ENCODE data around the gene IL4R. TPM values are rescaled to one million over a fixed set of nuclear protein-coding genes. Genes with fewer than 3 reads are reported as not detected.

The IL4R gene
- total RNA-seq, 1 experiment from 2014 or later: 28.6 TPM

DNA sequence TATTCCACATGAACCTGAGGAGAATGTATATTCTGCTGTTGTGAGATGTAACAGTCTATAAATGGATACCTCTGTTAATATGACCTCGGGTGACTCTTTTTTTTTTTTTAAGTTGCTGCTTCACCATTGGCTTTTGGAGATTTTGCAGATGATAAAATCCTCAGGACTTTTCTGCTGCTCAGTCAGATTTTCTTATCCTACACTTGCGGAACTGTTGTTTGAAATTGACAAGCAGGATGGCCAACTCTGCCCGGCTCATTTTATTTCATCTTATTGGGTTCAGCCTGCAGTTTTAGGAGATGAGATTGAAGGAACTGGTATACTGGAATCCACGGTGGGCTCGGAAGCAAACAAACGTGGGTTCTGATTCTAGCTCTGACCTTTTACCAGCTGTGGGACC, 19.3 kb downstream of the IL4R start:
- Histone ChIP-seq H4K91ac (ENCODE audit: insufficient read length, low read depth, low read length) (no peak overlapping the region), H3K9me3 (ENCODE audit: control insufficient read depth, low read depth, low read length) (no peaks in the 10 kb centered on the region), H3K18ac (ENCODE audit: insufficient read length, low read depth, low read length) (no peak overlapping the region), H3K27ac (ENCODE audit: insufficient read length, low read depth, low read length) (no peak overlapping the region), H3K4me1 (ENCODE audit: insufficient read depth, low read length) (no peaks in the 10 kb centered on the region; the same call in 1 of the 2 replicates), H2BK20ac (ENCODE audit: low read depth, low read length, poor library complexity, severe bottlenecking) (no peak overlapping the region), H2BK120ac (ENCODE audit: low read depth, low read length, poor library complexity, severe bottlenecking) (no peak overlapping the region), H3K9ac (ENCODE audit: extremely low read depth, insufficient read length, low read length) (no peak overlapping the region), H2BK5ac (ENCODE audit: insufficient read length, low read length) (no peak overlapping the region), H3K14ac (ENCODE audit: insufficient read depth, low read length) (no peak overlapping the region), H4K8ac (replicated peaks; ENCODE audit: insufficient read length, low read depth, low read length) (no peak overlapping the region), H3K4me2 (ENCODE audit: insufficient read depth, insufficient read length, low read length) (no peak overlapping the region), H3K79me1 (ENCODE audit: insufficient read depth, low read depth, low read length, poor library complexity, severe bottlenecking) (no peaks in the 10 kb centered on the region), H4K20me1 (ENCODE audit: control insufficient read depth, insufficient read depth, insufficient read length) (no peaks in the 10 kb centered on the region), H3K56ac (ENCODE audit: insufficient read length, low read depth, low read length) (no peak overlapping the region), H2AFZ (ENCODE audit: low read length) (no peak overlapping the region), H2AK5ac (ENCODE audit: insufficient read length, low read length) (no peak overlapping the region), H3K27me3 (ENCODE audit: insufficient read depth, low read length) (no peaks in the 10 kb centered on the region), H3K23me2 (ENCODE audit: insufficient read length, low read depth, low read length, poor library complexity, severe bottlenecking) (no peaks in the 10 kb centered on the region), H3K4ac (ENCODE audit: low read depth, low read length) (no peak overlapping the region), H2BK12ac (ENCODE audit: insufficient read length, low read depth, low read length) (no peak overlapping the region), H2BK15ac (ENCODE audit: low read depth, low read length) (no peak overlapping the region), H3T11ph (ENCODE audit: low read length) (no peak overlapping the region), H3K23ac (ENCODE audit: insufficient read length, low read depth, low read length) (no peak overlapping the region), H4K5ac (ENCODE audit: insufficient read length, low read depth, low read length) (no peak overlapping the region), H3K79me2 (ENCODE audit: insufficient read depth, low read length) (no peaks in the 10 kb centered on the region; the same call in 1 of the 2 replicates)
- Mint-ChIP-seq H3K27ac (no peak overlapping the region; a peak in 1 of 7 replicates), H3K27me3 (ENCODE audit: low read depth) (no peaks in the 10 kb centered on the region), H3K4me1 (peaks cover 19 to 23% of the 10 kb centered on the region in 2 experiments), H3K9me3 (peaks cover under 1% of the 10 kb centered on the region in 2 experiments; a peak in 2 of 5 replicates), H3K4me3 (no peak overlapping the region), H3K36me3 (ENCODE audit: insufficient read depth in 1 of 3, low read depth in 3 of 3) (peaks cover 10 to 21% (median 11%) of the 10 kb centered on the region in 3 experiments)
- no peak for TF ChIP-seq CTCF (conservative IDR thresholded peaks at IDR 0.05)
- WGBS (ENCODE audit: extremely low coverage, insufficient read length, low lambda C conversion rate): no CpG with 5 or more reads among the region's 6 CpGs
- DNase-seq: no peak
